Right lobe of liver (tissue), 6 donors: Measurements from ENCODE around the gene UCK2. TPM values are rescaled to one million over a fixed set of nuclear protein-coding genes. Genes with fewer than 3 reads are reported as not detected.
A peak's percentile ranks its signal among the peaks of the same experiment; 100 is the strongest.

Experiments
- ATAC-seq, 4 donors: fragments of 200-7000 bp; cut with Tn5 transposase; one replicate each; pipeline ENCODE4 v1.9.1; 2020; ENCODE audit warnings: mild to moderate bottlenecking in 4 of 4, moderate library complexity in 4 of 4
- DNase-seq, 3 donors: peaks; one replicate each; pipeline ENCODE4 v3.0.0-alpha.2; 2020
- H3K27ac ChIP-seq, 3 donors: fragments of 200-600 bp; one replicate each; pipeline ENCODE4 v1.8.0; 2022
- H3K27me3 ChIP-seq, 2 donors: fragments of 200-600 bp; one replicate each; pipeline ENCODE4 v1.8.0; 2022
- H3K36me3 ChIP-seq, 4 donors: fragments of 200-600 bp; sonication (generic) in 1 of 4; one replicate each; pipeline versions ENCODE4 v1.5.1 to v1.8.0; 2017 to 2022; ENCODE audit warnings: control low read depth in 1 of 4
- H3K4me1 ChIP-seq, 4 donors: fragments of 200-600 bp; sonication (generic) in 1 of 4; one replicate each; pipeline versions ENCODE4 v1.5.1 to v1.8.0; 2017 to 2022; ENCODE audit warnings: control low read depth in 1 of 4
- H3K4me3 ChIP-seq, 3 donors: fragments of 200-600 bp; one replicate each; pipeline ENCODE4 v1.8.0; 2022
- H3K9me3 ChIP-seq, 4 donors: fragments of 200-600 bp; sonication (generic) in 1 of 4; one replicate each; pipeline versions ENCODE4 v1.5.1 to v1.8.0; 2017 to 2022; ENCODE audit warnings: control low read depth in 1 of 4
- POLR2A ChIP-seq: fragments of 450-650 bp; IDR thresholded peaks from one replicate; pipeline ENCODE4 v1.6.1; 2017; ENCODE audit warnings: antibody characterized with exemption, mild to moderate bottlenecking
- WGBS: methylation state at CpG from one replicate; pipeline ENCODE4 v1.1.6; 2018; ENCODE audit warnings: low coverage, low lambda C conversion rate; ENCODE audit not compliant: insufficient coverage; ENCODE audit errors: missing lambda C conversion rate; 5-methylcytosine and 5-hydroxymethylcytosine counted together
- intact Hi-C, 2 donors: fragments of 100-400 bp; cut with DNase I; formaldehyde crosslinking; loops; one replicate each; pipeline versions ENCODE4 v1.11.2 to v1.14.1; 2022
- total RNA-seq, 6 experiments: library from RNA; depleted of rRNA in 2 of 6; stranded (reverse); fragments of >200 nt in 2 of 6; fragmentation: NEBNext Ultra II Directional in 3 of 6; extraction: Animal tissue kit (Norgen Biotek cat#: 25700) in 3 of 6; gene quantifications; one replicate each; pipeline versions ENCODE4 v1.1.0 to v1.2.4, GENCODE V29; 2016 to 2023
- TF ChIP-seq, protein P1 (sequence below), 4 donors: fragments of 200-600 bp in 3 of 4; fragments of 450-650 bp in 1 of 4; IDR thresholded peaks; one replicate each; pipeline versions ENCODE4 v1.5.1 to v1.8.0; 2016 to 2022; ENCODE audit warnings: antibody characterized with exemption in 4 of 4, mild to moderate bottlenecking in 2 of 4
- donor health status: DM: no; HTN: yes; CAD: no.
- donor health status: DM: no; HTN: no; CAD: no.
- donor health status: DM: no; HTN: no; CAD: no.
- donor health status: DM: no; HTN: yes; CAD: no.
- donor health status: DM: no; HTN: yes; CAD: no.

The UCK2 gene
- total RNA-seq, 6 experiments from 2014 or later = 8.4 to 22.9 (median 10.4) TPM

DNA sequence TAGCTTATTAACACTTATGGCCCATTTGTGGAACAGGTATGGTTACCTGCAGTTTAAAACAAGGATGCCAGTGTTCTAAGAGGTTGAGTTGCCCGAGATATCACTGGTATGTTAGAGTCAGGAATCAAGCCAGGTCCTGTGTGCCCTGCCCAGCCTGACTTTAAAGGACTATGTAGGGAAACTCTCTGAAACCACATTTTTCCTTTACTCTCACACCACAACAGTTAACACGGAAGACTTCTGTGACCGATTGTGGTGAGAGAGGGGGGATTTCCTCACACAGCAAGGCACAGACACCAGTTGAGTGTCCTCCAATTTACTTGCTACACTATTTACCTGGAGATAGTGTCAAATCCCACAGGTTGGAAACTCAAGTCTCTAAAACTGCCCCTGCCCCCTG is 47.8 kb downstream of the UCK2 start:
- WGBS = 67% methylated on average over 2 of the region's 3 CpGs
- no peak overlapping the region for H3K27ac ChIP-seq
- ATAC-seq (peak in 1 of 4 donors; percentile 21), DNase-seq (no peak)
- no peaks in the 10 kb centered on the region for H3K36me3 ChIP-seq
- no peaks in the 10 kb centered on the region for H3K9me3 ChIP-seq
- intact Hi-C loops = no loop called here
- no peak for TF ChIP-seq POLR2A
- TF ChIP-seq, protein P1, sequence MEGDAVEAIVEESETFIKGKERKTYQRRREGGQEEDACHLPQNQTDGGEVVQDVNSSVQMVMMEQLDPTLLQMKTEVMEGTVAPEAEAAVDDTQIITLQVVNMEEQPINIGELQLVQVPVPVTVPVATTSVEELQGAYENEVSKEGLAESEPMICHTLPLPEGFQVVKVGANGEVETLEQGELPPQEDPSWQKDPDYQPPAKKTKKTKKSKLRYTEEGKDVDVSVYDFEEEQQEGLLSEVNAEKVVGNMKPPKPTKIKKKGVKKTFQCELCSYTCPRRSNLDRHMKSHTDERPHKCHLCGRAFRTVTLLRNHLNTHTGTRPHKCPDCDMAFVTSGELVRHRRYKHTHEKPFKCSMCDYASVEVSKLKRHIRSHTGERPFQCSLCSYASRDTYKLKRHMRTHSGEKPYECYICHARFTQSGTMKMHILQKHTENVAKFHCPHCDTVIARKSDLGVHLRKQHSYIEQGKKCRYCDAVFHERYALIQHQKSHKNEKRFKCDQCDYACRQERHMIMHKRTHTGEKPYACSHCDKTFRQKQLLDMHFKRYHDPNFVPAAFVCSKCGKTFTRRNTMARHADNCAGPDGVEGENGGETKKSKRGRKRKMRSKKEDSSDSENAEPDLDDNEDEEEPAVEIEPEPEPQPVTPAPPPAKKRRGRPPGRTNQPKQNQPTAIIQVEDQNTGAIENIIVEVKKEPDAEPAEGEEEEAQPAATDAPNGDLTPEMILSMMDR (IDR thresholded peaks at IDR 0.05) = no peak
- H3K4me3 ChIP-seq = no peak overlapping the region
- H3K27me3 ChIP-seq = no peaks in the 10 kb centered on the region
- peaks cover 0 to 36% (median 3%) of the 10 kb centered on the region in 4 donors for H3K4me1 ChIP-seq

GRCh38 chr1:165875604-165876003 is 48.2 kb downstream of the UCK2 start:
- ATAC-seq = peak in 1 of 4 donors; percentile 17

DNA sequence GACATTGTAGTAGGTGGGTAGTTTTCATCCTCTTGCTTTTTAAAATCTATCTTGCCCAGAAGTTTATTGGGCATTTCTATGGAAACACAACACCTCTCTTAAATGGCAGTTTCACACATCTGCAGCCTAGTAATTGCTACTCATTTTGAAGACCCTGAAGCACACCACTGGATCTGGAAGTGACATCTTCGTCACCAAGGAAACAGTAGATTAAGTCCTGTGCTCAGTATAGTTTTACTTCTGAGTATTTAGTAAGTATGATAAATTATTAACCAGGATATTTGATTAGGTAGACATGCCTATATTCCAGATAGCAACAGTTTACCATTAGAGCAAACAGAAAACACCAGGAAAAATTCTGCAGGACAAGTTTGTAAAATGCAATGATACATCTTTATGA is 48.7 kb downstream of the UCK2 start:
- Histone ChIP-seq H3K27me3 (no peaks in the 10 kb centered on the region), H3K4me3 (no peak overlapping the region), H3K9me3 (no peaks in the 10 kb centered on the region), H3K36me3 (no peaks in the 10 kb centered on the region), H3K27ac (no peak overlapping the region), H3K4me1 (peaks cover 0 to 29% (median 3%) of the 10 kb centered on the region in 4 donors)
- no peak for DNase-seq
- intact Hi-C loops = no loop called here
- peak in 3 of 4 donors; percentile 31 to 61 (median 36) for ATAC-seq
- TF ChIP-seq, protein P1 (IDR thresholded peaks at IDR 0.05) = no peak
- no peak for TF ChIP-seq POLR2A
- 33% methylated on average over 1 of the region's 1 CpG for WGBS

More at GRCh38 chr1:165875604-165876003, 48.2 kb downstream of the UCK2 start:
- no peaks in the 10 kb centered on the region for H3K9me3 ChIP-seq
- 65% methylated on average over 6 of the region's 6 CpGs for WGBS
- no peak overlapping the region for H3K27ac ChIP-seq
- TF ChIP-seq, protein P1 (IDR thresholded peaks at IDR 0.05) = no peak
- no peak for TF ChIP-seq POLR2A
- peaks cover 0 to 34% (median 3%) of the 10 kb centered on the region in 4 donors for H3K4me1 ChIP-seq
- intact Hi-C loops = no loop called here
- no peaks in the 10 kb centered on the region for H3K36me3 ChIP-seq
- no peak for DNase-seq
- no peak overlapping the region for H3K4me3 ChIP-seq
- no peaks in the 10 kb centered on the region for H3K27me3 ChIP-seq

DNA sequence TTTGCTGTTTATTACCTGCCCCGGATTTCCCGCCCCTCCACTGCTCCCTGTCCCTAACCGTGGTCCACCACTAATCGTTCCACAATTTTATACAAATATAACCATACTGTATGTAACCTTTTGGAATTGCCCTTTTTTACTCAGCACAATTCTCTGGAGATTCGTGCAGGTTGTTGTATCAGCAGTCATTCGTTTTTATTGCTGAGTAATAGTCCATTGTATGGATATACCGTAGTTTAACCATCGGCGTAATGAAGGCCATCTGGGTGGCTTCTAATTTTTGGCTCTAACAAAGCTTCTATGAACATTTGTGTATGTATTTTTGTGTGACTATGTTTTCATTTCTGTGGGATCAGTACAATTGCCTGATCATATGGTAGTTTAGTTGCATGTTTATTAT is 50.0 kb downstream of the UCK2 start:
- intact Hi-C loops = no loop called here
- H3K27me3 ChIP-seq = no peaks in the 10 kb centered on the region
- H3K4me3 ChIP-seq = no peak overlapping the region
- 87% methylated on average over 9 of the region's 9 CpGs for WGBS
- H3K36me3 ChIP-seq = no peaks in the 10 kb centered on the region
- no peak for DNase-seq
- TF ChIP-seq, protein P1 (IDR thresholded peaks at IDR 0.05) = no peak
- no peak for TF ChIP-seq POLR2A
- no peak overlapping the region for H3K27ac ChIP-seq
- no peak for ATAC-seq
- no peaks in the 10 kb centered on the region for H3K9me3 ChIP-seq
- peaks cover 0 to 20% (median 3%) of the 10 kb centered on the region in 4 donors for H3K4me1 ChIP-seq
